Panc1 (cell line): ENCODE data around the gene MISP3.

ENCODE experiments used
- CTCF ChIP-seq: fragments of 450-650 bp; IDR thresholded peaks from 2 replicates; pipeline ENCODE4 v1.5.1; 2017; ENCODE audit warnings: mild to moderate bottlenecking
- POLR2AphosphoS5 ChIP-seq: IDR thresholded peaks from 2 replicates; pipeline ENCODE4 v1.6.1; 2012; ENCODE audit warnings: mild to moderate bottlenecking, low read depth, low read length, moderate library complexity

- TF ChIP-seq CTCF (no peak), POLR2AphosphoS5 (no peak)
Measured at GRCh38 chr19:14110650-14111049, 38.1 kb downstream of the MISP3 start.
